C4-2B (cell line): ENCODE measurements around the gene SMOC2.

Experiments
- H3K27ac ChIP-seq: fragments of 450-650 bp; 2 replicates; pipeline ENCODE4 v1.5.1; 2017
- ZFX ChIP-seq: fragments of 450-650 bp; IDR thresholded peaks from 2 replicates; pipeline ENCODE4 v1.6.1; 2017
- TF ChIP-seq, protein P1 (sequence below): fragments of 450-650 bp; conservative IDR thresholded peaks from 2 replicates; pipeline ENCODE4 v1.5.1; 2017; ENCODE audit warnings: mild to moderate bottlenecking

SMOC2 gene

GRCh38 chr6:168485818-168486217, 44.8 kb downstream of the SMOC2 start:
- no peak overlapping the region for H3K27ac ChIP-seq
- no peak for TF ChIP-seq ZFX
- TF ChIP-seq, protein P1, sequence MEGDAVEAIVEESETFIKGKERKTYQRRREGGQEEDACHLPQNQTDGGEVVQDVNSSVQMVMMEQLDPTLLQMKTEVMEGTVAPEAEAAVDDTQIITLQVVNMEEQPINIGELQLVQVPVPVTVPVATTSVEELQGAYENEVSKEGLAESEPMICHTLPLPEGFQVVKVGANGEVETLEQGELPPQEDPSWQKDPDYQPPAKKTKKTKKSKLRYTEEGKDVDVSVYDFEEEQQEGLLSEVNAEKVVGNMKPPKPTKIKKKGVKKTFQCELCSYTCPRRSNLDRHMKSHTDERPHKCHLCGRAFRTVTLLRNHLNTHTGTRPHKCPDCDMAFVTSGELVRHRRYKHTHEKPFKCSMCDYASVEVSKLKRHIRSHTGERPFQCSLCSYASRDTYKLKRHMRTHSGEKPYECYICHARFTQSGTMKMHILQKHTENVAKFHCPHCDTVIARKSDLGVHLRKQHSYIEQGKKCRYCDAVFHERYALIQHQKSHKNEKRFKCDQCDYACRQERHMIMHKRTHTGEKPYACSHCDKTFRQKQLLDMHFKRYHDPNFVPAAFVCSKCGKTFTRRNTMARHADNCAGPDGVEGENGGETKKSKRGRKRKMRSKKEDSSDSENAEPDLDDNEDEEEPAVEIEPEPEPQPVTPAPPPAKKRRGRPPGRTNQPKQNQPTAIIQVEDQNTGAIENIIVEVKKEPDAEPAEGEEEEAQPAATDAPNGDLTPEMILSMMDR: no peak

DNA sequence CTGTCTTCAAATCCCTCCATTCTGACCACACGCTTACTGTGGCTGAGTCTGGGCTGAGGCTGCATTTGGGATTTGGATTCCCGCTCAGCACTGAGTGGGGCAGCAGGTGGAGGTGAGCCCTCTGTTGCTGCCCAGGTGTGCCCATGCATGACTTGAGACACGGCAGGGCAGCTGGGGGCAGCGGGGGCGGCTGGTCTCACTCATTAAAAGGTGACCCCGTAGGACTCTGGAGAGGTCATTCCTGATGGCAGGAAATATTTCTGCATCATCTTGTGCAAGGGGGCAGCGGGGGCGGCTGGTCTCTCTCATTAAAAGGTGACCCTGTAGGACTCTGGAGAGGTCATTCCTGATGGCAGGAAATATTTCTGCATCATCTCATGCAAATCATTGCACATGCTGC, 49.8 kb downstream of the SMOC2 start:
- no peak overlapping the region for H3K27ac ChIP-seq
- TF ChIP-seq, protein P1: no peak
- no peak for TF ChIP-seq ZFX

GRCh38 chr6:168493976-168494375, 53.0 kb downstream of the SMOC2 start:
- TF ChIP-seq ZFX: no peak
- H3K27ac ChIP-seq: no peak overlapping the region

- no peak overlapping the region for H3K27ac ChIP-seq
- TF ChIP-seq, protein P1: no peak
Measured at GRCh38 chr6:168494726-168495125, 53.7 kb downstream of the SMOC2 start.

DNA sequence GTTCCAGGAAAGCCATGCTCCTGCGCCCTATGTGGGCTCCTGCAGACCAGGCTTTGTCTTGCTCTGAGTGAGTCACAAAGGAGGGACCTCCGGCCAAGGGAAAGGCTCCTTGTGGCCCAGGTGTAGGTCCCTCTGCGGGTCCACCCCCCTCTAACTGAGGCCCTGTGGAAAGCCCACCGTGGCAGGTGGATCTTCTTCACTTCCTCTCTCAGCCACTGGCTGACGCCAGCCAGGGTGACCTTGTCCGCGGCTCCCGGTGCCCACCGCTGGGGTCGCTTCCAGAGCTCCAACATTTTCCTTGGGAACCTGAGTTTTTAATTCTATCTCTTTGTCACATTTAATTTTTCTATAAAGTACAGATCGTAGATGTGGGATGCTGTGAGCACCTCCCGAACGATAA, 54.1 kb downstream of the SMOC2 start:
- no peak for TF ChIP-seq ZFX
- TF ChIP-seq, protein P1: no peak
- no peak overlapping the region for H3K27ac ChIP-seq

DNA sequence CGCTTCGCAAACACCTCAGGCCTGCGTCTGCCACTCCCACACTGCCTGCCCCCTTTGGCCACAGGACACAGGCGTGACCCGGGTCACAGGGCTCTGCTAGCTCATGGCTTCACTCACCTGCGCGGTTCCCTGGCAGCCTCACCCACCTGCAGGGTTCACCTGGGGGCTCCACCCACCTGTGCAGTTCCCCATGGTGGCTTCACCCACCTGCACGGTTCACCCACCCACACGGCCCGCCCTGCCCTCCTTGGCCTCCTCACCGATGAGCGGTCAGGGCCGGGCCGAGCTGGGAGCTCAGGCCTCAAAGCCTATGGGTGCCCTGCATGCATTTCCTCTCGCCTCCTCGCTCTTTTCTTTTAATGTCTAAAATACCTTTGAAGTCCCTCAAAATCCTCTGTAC, 54.7 kb downstream of the SMOC2 start:
- no peak for TF ChIP-seq ZFX
- TF ChIP-seq, protein P1: no peak
- no peak overlapping the region for H3K27ac ChIP-seq

- TF ChIP-seq, protein P1: no peak
- TF ChIP-seq ZFX: no peak
- H3K27ac ChIP-seq: no peak overlapping the region
Measured at GRCh38 chr6:168496139-168496996, 55.4 kb downstream of the SMOC2 start.

- TF ChIP-seq ZFX: no peak
- H3K27ac ChIP-seq: no peak overlapping the region
Measured at GRCh38 chr6:168496997-168497331, 56.0 kb downstream of the SMOC2 start.
